ENCODE measurements around the gene RIN3. TPM values are rescaled to one million over a fixed set of nuclear protein-coding genes. Genes with fewer than 3 reads are reported as not detected.
A peak's percentile ranks its signal among the peaks of the same experiment; 100 is the strongest.

RIN3 gene
- total RNA-seq, 1 donor from 2014 or later = 28.0 TPM

- no peaks in the 10 kb centered on the region for H3K79me2 ChIP-seq (ENCODE audit: insufficient read depth, low read length)
- no peak overlapping the region for H3K4me2 ChIP-seq (ENCODE audit: low read length)
- H4K20me1 ChIP-seq (ENCODE audit: insufficient read depth, low read length) = peaks cover 8% of the 10 kb centered on the region
- H3K9ac ChIP-seq (ENCODE audit: low read length) = no peak overlapping the region
- no peaks in the 10 kb centered on the region for H3K27me3 ChIP-seq (ENCODE audit: insufficient read depth, low read length)
- H3K4me1 ChIP-seq (ENCODE audit: insufficient read depth, low read length) = peaks cover 26% of the 10 kb centered on the region
- peaks cover 3% of the 10 kb centered on the region for H3K36me3 ChIP-seq (ENCODE audit: insufficient read depth, low read length)
- no peak overlapping the region for H2AFZ ChIP-seq (ENCODE audit: low read depth, low read length)
- Mint-ChIP-seq H3K4me1 (ENCODE audit: low read depth, unreplicated experiment) (peaks cover 13% of the 10 kb centered on the region), H3K27ac (ENCODE audit: unreplicated experiment) (no peak overlapping the region), H3K27me3 (ENCODE audit: low read depth, unreplicated experiment) (no peaks in the 10 kb centered on the region), H3K9me3 (ENCODE audit: unreplicated experiment) (peaks cover 12% of the 10 kb centered on the region), H3K36me3 (ENCODE audit: low read depth, unreplicated experiment) (peaks cover 25% of the 10 kb centered on the region), H3K4me3 (ENCODE audit: unreplicated experiment) (no peak overlapping the region)
- FAIRE-seq (no peak), DNase-seq (ENCODE audit: low read depth) (peak; percentile 85)
- no peak for TF ChIP-seq CTCF (IDR thresholded peaks at IDR 0.05; ENCODE audit: insufficient read depth, low read depth, low read length)
- no peak for TF ChIP-seq EZH2 (IDR thresholded peaks at IDR 0.05; ENCODE audit: insufficient read depth, low read length)
- no peak overlapping the region for H3K4me3 ChIP-seq (ENCODE audit: insufficient read depth, low read depth, low read length)
- peaks cover 8% of the 10 kb centered on the region for H3K9me3 ChIP-seq (ENCODE audit: insufficient read depth, low read depth, low read length)
- no peak overlapping the region for H3K27ac ChIP-seq (ENCODE audit: low read depth, low read length)
These were observed 132.4 kb downstream of the RIN3 start for GRCh38 chr14:92645841-92646478.

- Histone ChIP-seq H3K27ac (ENCODE audit: low read depth, low read length) (peak overlapping the region; percentile 55), H4K20me1 (ENCODE audit: insufficient read depth, low read length) (peaks cover 8% of the 10 kb centered on the region), H2AFZ (ENCODE audit: low read depth, low read length) (no peak overlapping the region), H3K79me2 (ENCODE audit: insufficient read depth, low read length) (no peaks in the 10 kb centered on the region), H3K36me3 (ENCODE audit: insufficient read depth, low read length) (peaks cover 3% of the 10 kb centered on the region), H3K4me2 (ENCODE audit: low read length) (peak overlapping the region; percentile 32), H3K4me3 (ENCODE audit: insufficient read depth, low read depth, low read length) (no peak overlapping the region), H3K27me3 (ENCODE audit: insufficient read depth, low read length) (no peaks in the 10 kb centered on the region), H3K9me3 (ENCODE audit: insufficient read depth, low read depth, low read length) (peaks cover 8% of the 10 kb centered on the region), H3K4me1 (ENCODE audit: insufficient read depth, low read length) (peaks cover 26% of the 10 kb centered on the region), H3K9ac (ENCODE audit: low read length) (peak overlapping the region; percentile 44)
- peaks cover 12% of the 10 kb centered on the region for H3K9me3 Mint-ChIP-seq (ENCODE audit: unreplicated experiment)
- no peak for TF ChIP-seq EZH2 (IDR thresholded peaks at IDR 0.05; ENCODE audit: insufficient read depth, low read length)
- TF ChIP-seq CTCF (IDR thresholded peaks at IDR 0.05; ENCODE audit: insufficient read depth, low read depth, low read length) = no peak
- H3K36me3 Mint-ChIP-seq (ENCODE audit: low read depth, unreplicated experiment) = peaks cover 23% of the 10 kb centered on the region
- H3K27me3 Mint-ChIP-seq (ENCODE audit: low read depth, unreplicated experiment) = no peaks in the 10 kb centered on the region
- DNase-seq (ENCODE audit: low read depth) (peak; percentile 91), FAIRE-seq (peak; percentile 95)
- no peak overlapping the region for H3K4me3 Mint-ChIP-seq (ENCODE audit: unreplicated experiment)
- peak overlapping the region; percentile 47 for H3K27ac Mint-ChIP-seq (ENCODE audit: unreplicated experiment)
- peaks cover 13% of the 10 kb centered on the region for H3K4me1 Mint-ChIP-seq (ENCODE audit: low read depth, unreplicated experiment)
These were observed 133.6 kb downstream of the RIN3 start for GRCh38 chr14:92646952-92647796.

Data from astrocyte (in vitro differentiated cells and primary cell).